Lower lobe of right lung (tissue), 2 donors: Measurements from ENCODE around the gene ZNF791. TPM values are rescaled to one million over a fixed set of nuclear protein-coding genes. Genes with fewer than 3 reads are reported as not detected.
"Not testable (repeated sequence)": the region's sequence is repeated elsewhere in the genome, so short reads cannot be mapped to it uniquely, and the experiment has no call there.

ENCODE experiments used
- ATAC-seq, 2 donors: fragments of 200-7000 bp; cut with Tn5 transposase; one replicate each; pipeline ENCODE4 v1.9.1; 2020 to 2022; ENCODE audit warnings: mild to moderate bottlenecking in 2 of 2, moderate library complexity in 2 of 2
- DNase-seq: peaks from one replicate; pipeline ENCODE4 v3.0.0-alpha.2; 2020
- H3K27ac ChIP-seq: fragments of 200-600 bp; one replicate; pipeline ENCODE4 v1.8.0; 2022
- H3K27me3 ChIP-seq: fragments of 200-600 bp; one replicate; pipeline ENCODE4 v1.8.0; 2022; ENCODE audit warnings: low read depth
- H3K36me3 ChIP-seq: fragments of 200-600 bp; one replicate; pipeline ENCODE4 v1.8.0; 2022; ENCODE audit warnings: mild to moderate bottlenecking
- H3K4me1 ChIP-seq: fragments of 200-600 bp; one replicate; pipeline ENCODE4 v1.8.0; 2022
- H3K4me3 ChIP-seq: fragments of 200-600 bp; one replicate; pipeline ENCODE4 v1.8.0; 2022; ENCODE audit warnings: mild to moderate bottlenecking
- H3K9me3 ChIP-seq: fragments of 200-600 bp; one replicate; pipeline ENCODE4 v1.8.0; 2022
- CTCF ChIP-seq: fragments of 200-600 bp; IDR thresholded peaks from one replicate; pipeline ENCODE4 v1.8.0; 2022; ENCODE audit warnings: antibody characterized with exemption, mild to moderate bottlenecking
- intact Hi-C: fragments of 100-400 bp; cut with DNase I; formaldehyde crosslinking; loops from one replicate; pipeline ENCODE4 v1.11.0; 2022
- total RNA-seq: library from RNA; stranded (reverse); fragmentation: NEBNext Ultra II Directional; extraction: Animal tissue kit (Norgen Biotek cat#: 25700); gene quantifications from one replicate; pipeline ENCODE4 v1.2.1, GENCODE V29; 2021
- donor health status: DM: no; HTN: yes; CAD: no; lungs with severe emphysema.

Gene ZNF791
- total RNA-seq, 1 donor from 2014 or later = 27.2 TPM

- Histone ChIP-seq H3K27me3 (no peaks in the 10 kb centered on the region), H3K9me3 (no peaks in the 10 kb centered on the region), H3K4me3 (no peak overlapping the region), H3K36me3 (no peaks in the 10 kb centered on the region), H3K27ac (no peak overlapping the region), H3K4me1 (peaks cover 8% of the 10 kb centered on the region)
- DNase-seq (no peak), ATAC-seq (no peak)
- intact Hi-C loops = no loop called here
- TF ChIP-seq CTCF = no peak
Measured at GRCh38 chr19:12638611-12639182, 28.0 kb downstream of the ZNF791 start.

GRCh38 chr19:12639901-12640613 is 29.3 kb downstream of the ZNF791 start:
- Histone ChIP-seq H3K27ac (no peak overlapping the region), H3K9me3 (no peaks in the 10 kb centered on the region), H3K36me3 (peaks cover 4% of the 10 kb centered on the region), H3K27me3 (no peaks in the 10 kb centered on the region), H3K4me3 (peak overlapping the region; percentile 33), H3K4me1 (peaks cover 8% of the 10 kb centered on the region)
- ATAC-seq (peak; percentile 95), DNase-seq (peak; percentile 90)
- intact Hi-C loops = no loop called here
- TF ChIP-seq CTCF = peak; percentile 84

- DNase-seq (no peak), ATAC-seq (no peak)
- intact Hi-C loops = no loop called here
- Histone ChIP-seq H3K4me1 (peaks cover 8% of the 10 kb centered on the region), H3K4me3 (no peak overlapping the region), H3K27me3 (no peaks in the 10 kb centered on the region), H3K27ac (no peak overlapping the region), H3K36me3 (peaks cover 7% of the 10 kb centered on the region), H3K9me3 (no peaks in the 10 kb centered on the region)
- TF ChIP-seq CTCF = no peak
Measured at GRCh38 chr19:12641456-12641855, 30.7 kb downstream of the ZNF791 start.

- no peak for DNase-seq
- intact Hi-C loops = no loop called here
- Histone ChIP-seq H3K27me3 (no peaks in the 10 kb centered on the region), H3K4me1 (peaks cover 8% of the 10 kb centered on the region), H3K9me3 (no peaks in the 10 kb centered on the region), H3K36me3 (peaks cover 7% of the 10 kb centered on the region), H3K4me3 (no peak overlapping the region), H3K27ac (no peak overlapping the region)
- TF ChIP-seq CTCF = no peak
- ATAC-seq = no peak
Measured at GRCh38 chr19:12642506-12642905, 31.8 kb downstream of the ZNF791 start.

GRCh38 chr19:12643716-12644115 is 33.0 kb downstream of the ZNF791 start:
- H3K4me3 ChIP-seq, H3K27me3 ChIP-seq, H3K27ac ChIP-seq, DNase-seq, ATAC-seq, H3K36me3 ChIP-seq, H3K9me3 ChIP-seq, intact Hi-C loops: not testable (repeated sequence)
- peaks cover 18% of the 10 kb centered on the region for H3K4me1 ChIP-seq

GRCh38 chr19:12646551-12646950 is 35.8 kb downstream of the ZNF791 start:
- DNase-seq (no peak), ATAC-seq (no peak)
- Histone ChIP-seq H3K36me3 (peaks cover 13% of the 10 kb centered on the region), H3K4me1 (peaks cover 12% of the 10 kb centered on the region), H3K9me3 (no peaks in the 10 kb centered on the region), H3K27ac (no peak overlapping the region), H3K4me3 (no peak overlapping the region), H3K27me3 (no peaks in the 10 kb centered on the region)
- no peak for TF ChIP-seq CTCF
- intact Hi-C loops = no loop called here
